ENCODE data around the gene TEX48.

Gene TEX48

GRCh38 chr9:114681594-114682332 is at the start of gene TEX48:
TEX48 (minus strand) TSS chr9:114682192; CDS start chr9:114671723, 10,469 bp downstream.
- DNase-seq (ENCODE audit: low read depth): no peak

- no peak for DNase-seq (ENCODE audit: low read depth)
Observed at GRCh38 chr9:114731701-114732100, 49.7 kb upstream of the TEX48 start.

GRCh38 chr9:114729706-114730105 is 47.7 kb upstream of the TEX48 start:
- DNase-seq (ENCODE audit: low read depth): no peak

- DNase-seq (ENCODE audit: low read depth): no peak
Observed at GRCh38 chr9:114725930-114726329, 43.9 kb upstream of the TEX48 start.

- no peak for DNase-seq (ENCODE audit: low read depth)
Observed at GRCh38 chr9:114724744-114725143, 42.8 kb upstream of the TEX48 start.

- no peak for DNase-seq (ENCODE audit: low read depth)
Observed at GRCh38 chr9:114723931-114724330, 41.9 kb upstream of the TEX48 start.

- no peak for DNase-seq (ENCODE audit: low read depth)
Observed at GRCh38 chr9:114722937-114723620, 41.1 kb upstream of the TEX48 start.

GRCh38 chr9:114722081-114722621 is 40.2 kb upstream of the TEX48 start:
- no peak for DNase-seq (ENCODE audit: low read depth)

- no peak for DNase-seq (ENCODE audit: low read depth)
Observed at GRCh38 chr9:114721491-114722079, 39.6 kb upstream of the TEX48 start.

GRCh38 chr9:114720086-114720676 is 38.2 kb upstream of the TEX48 start:
- DNase-seq (ENCODE audit: low read depth): no peak

- DNase-seq (ENCODE audit: low read depth): no peak
Observed at GRCh38 chr9:114719290-114719689, 37.3 kb upstream of the TEX48 start.

- DNase-seq (ENCODE audit: low read depth): no peak
Observed at GRCh38 chr9:114718801-114719221, 36.8 kb upstream of the TEX48 start.

- no peak for DNase-seq (ENCODE audit: low read depth)
Observed at GRCh38 chr9:114717908-114718486, 36.0 kb upstream of the TEX48 start.

GRCh38 chr9:114709636-114710035 is 27.6 kb upstream of the TEX48 start:
- no peak for DNase-seq (ENCODE audit: low read depth)

GRCh38 chr9:114706711-114707110 is 24.7 kb upstream of the TEX48 start:
- DNase-seq (ENCODE audit: low read depth): no peak

- no peak for DNase-seq (ENCODE audit: low read depth)
Observed at GRCh38 chr9:114701988-114702387, 20.0 kb upstream of the TEX48 start.

GRCh38 chr9:114697951-114698351 is 16.0 kb upstream of the TEX48 start:
- no peak for DNase-seq (ENCODE audit: low read depth)

- no peak for DNase-seq (ENCODE audit: low read depth)
Observed at GRCh38 chr9:114696814-114697544, 15.0 kb upstream of the TEX48 start.

GRCh38 chr9:114695948-114696347 is 14.0 kb upstream of the TEX48 start:
- no peak for DNase-seq (ENCODE audit: low read depth)

- no peak for DNase-seq (ENCODE audit: low read depth)
Observed at GRCh38 chr9:114694719-114695269, 12.8 kb upstream of the TEX48 start.

- no peak for DNase-seq (ENCODE audit: low read depth)
Observed at GRCh38 chr9:114694146-114694545, 12.2 kb upstream of the TEX48 start.
